Cardiac fibroblast (primary cell): ENCODE measurements around the gene RBM17.

Source experiments
- DNase-seq, 2 donors: peaks; one replicate each; pipeline versions ENCODE4 v3.0.0 to v3.0.0-alpha.2; 2010; ENCODE audit warnings: low read depth in 2 of 2
- H3K4me3 ChIP-seq, 2 donors: replicated peaks in 1 of 2; 1 replicate in 1 of 2; 2 replicates in 1 of 2; pipeline ENCODE4 v1.5.1; 2011; ENCODE audit warnings: low read depth in 2 of 2, low read length in 2 of 2, mild to moderate bottlenecking in 2 of 2, moderate library complexity in 1 of 2
- CTCF ChIP-seq: IDR thresholded peaks from one replicate; pipeline ENCODE4 v1.5.1; 2011; ENCODE audit warnings: low read depth, mild to moderate bottlenecking, low read length, inconsistent platforms

The RBM17 gene

DNA sequence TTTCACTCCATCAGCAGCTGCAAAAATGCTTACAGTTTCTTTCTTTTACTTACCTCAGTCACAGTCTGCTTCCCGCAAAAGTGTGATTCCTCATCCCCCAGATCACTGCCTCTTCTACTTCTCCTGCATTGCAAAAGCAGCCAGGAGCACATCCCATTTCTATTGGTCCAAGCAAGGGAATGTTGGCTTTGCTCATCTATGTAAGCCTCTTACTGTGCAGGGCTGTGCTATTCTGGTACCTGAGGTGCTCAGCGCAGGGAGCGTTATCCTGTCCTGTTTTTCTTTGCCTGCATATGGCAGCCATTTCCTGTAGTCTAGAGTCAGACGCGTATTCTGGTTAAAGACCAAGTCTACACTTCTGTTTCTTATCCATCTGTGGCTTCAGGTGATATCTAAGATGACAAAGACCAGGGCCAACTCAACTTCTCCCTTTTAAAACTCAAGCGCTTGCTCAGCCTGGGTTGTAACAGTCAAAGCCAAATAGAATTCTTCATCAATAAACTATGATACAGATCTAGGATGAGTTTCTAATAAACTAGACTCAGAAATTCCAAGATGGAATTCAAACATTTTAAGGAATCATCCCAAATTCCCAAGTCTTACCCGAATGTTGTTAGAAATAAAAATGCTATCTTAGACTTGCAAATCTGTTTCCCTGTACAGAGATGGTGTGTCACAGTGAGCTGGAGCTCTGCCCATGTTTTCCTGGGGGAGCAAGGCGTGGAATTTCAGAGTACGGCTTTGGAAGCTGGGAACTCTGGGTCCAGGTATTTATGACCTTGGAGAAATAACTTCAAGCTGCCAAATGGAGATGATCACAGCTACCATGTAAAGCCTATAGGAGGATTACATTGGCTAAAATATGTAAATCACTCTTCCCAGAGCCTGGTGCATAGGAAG is 6.1 kb upstream of the RBM17 start:
- no peak overlapping the region for H3K4me3 ChIP-seq
- TF ChIP-seq CTCF, result no peak
- DNase-seq, result peak in 1 of 2 donors; percentile 51

DNA sequence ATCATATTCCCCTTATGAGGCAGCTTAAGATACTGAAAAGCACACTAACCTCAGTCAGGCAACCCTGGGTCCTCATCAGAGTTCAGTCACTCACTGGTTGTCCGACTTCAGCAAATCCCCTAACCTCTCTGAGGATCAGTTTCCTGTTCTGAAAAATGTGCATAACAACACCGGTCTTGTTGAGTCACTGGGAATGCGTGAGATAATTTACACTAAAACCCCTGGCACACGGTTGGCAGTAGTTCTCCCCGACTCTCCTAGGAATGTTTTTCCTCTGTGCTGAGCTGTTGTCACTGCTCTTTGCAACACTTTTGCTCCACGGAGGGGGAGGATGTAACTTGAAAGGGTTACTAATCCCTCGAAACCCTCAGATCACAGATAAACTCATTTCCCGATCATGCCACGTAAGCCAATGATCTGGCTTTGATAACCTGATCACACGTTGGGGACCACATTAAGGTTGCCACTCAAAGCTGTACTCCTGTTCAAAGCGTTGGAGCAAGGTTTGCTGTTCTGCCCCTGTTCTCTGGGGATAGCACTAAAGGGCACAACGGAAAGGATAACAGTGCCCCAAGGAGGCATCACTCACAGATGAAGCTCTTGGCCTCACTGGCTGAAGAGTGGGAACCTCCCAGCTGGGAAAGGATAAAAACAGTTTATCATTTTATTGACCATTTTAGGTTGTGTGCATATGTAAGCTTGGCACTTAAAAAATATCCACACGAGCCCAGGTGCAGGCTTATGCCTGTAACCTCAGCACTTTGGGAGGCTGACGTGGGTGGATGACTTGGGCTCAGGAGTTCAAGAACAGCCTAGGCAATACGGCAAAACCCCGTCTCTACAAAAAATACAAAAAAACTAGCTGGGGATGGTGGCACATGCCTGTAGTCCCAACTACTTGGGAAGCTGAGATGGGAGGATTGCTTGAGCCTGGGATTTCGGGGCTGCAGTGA is 5.0 kb upstream of the RBM17 start:
- no peak for TF ChIP-seq CTCF
- H3K4me3 ChIP-seq, result no peak overlapping the region
- peak; percentile 58 to 76 for DNase-seq

DNA sequence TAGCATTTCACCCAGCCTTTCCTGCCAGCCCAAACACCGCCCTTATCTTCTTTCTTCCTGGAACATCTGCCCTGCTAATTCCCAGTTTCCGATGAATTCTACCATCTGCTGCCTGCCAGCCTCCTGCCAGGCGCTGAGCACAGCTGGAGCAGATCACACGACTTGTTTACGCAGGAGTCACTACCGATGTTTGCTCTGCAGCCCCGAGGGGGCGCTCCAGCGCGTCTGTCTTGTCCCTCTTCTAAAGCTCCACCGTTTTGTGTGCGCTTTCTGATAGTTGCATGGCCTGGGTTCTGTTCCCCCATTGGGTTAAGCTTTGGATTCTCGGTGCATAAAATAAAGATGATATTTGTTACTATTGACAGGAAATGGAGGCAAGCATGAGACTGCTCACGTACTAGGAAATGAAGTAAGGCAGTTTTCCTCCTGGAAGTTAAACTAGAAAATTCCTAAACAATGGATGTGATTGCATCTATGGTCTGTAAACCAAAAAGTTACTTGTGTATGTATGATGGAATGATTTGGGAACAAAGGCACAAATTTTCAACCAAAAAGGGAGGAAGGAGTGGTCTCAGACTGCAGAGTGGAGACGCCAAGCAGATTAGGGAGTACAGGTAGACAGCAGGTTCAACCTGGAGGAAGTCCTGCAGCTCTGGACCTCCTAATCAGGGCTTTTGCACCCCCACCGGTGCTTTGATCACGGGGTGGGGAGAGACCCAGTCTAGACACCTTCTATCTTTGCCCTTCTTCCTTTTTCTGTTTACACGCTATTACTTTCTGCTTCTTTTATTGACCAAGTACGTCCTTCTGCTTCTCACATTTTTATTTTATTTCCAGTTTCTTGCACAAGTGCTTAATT is 2.2 kb upstream of the RBM17 start:
- DNase-seq, result peak; percentile 92 to 96
- H3K4me3 ChIP-seq, result peak overlapping the region in 1 of 2 donors; percentile 4
- peak; percentile 89 for TF ChIP-seq CTCF

DNA sequence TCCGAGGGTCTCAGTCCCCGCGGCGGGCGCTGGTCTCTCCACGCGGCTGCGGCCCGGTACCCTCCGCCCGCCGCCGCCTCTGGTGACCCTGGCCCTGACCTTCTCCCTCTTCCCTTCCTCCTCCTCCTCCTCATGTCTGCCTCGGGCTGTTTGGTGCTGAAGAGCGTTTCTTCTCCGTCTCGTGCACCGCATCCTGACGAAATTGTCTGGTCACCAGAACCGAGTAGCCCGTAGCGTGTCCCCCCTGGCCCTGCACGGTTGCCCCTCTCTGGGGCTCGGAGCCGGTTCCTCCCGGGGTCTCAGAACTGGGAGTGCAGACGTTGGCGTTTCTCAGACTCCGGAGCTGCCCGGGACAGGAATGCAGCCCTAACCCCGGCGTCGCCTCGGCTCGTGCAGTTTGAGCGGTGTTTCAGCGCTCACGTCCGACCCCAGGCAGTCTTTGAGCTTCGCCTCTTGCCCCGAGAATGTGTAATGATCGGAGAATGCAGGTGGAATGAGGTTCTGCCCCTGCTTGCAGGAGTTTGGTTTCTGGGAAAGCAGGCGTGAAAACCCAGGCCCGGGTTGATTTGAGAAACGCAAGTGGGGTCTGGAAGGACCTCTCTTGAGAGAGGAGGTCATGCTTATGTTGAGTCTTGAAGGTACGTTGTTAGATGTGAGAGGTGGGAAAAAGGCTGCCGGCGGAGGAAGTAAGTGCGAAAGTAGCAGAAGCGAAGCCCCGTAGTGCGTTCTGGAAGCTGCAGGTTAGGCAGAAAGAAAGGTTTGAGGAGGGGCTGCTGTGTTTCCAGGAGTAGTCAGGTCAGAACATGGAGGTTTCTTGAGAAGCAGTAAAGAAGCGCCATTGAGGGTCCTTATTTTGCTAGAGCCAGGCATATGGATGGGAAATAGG is 743 bp downstream of the RBM17 start:
- DNase-seq, result peak; percentile 22 to 45
- no peak for TF ChIP-seq CTCF
- H3K4me3 ChIP-seq, result peak overlapping the region; percentile 88 to 90

DNA sequence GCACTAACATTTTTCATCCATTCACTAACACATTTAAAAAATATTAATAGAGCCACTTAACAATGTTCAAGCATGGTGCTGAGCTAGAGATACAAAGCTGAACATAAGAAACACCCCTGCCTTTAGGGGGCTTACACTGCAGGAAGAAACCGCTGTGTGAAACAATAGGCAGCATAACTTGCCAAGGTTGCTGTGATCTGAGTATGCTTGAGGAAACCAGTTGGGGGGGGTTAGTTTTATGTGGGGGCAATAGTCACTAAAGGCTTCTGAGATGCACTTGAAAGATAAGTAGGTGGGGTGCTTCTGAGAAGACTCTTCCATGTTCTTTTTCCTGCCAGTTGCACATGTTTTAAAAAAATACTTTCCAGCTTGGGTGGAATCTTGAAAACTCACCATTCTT is 2.8 kb downstream of the RBM17 start:
- peak; percentile 5 for TF ChIP-seq CTCF
- H3K4me3 ChIP-seq, result no peak overlapping the region
- peak; percentile 51 to 54 for DNase-seq
